Head of caudate nucleus (tissue), 42 donors: ENCODE measurements around the gene PHF10.
A peak's percentile ranks its signal among the peaks of the same experiment; 100 is the strongest.
"Not testable (repeated sequence)": the region's sequence is repeated elsewhere in the genome, so short reads cannot be mapped to it uniquely, and the experiment has no call there.

Experiments used
- DNase-seq, 42 donors: peaks; one replicate each; pipeline versions ENCODE4 v3.0.0 to v3.0.0-alpha.2; 2020 to 2021; ENCODE audit warnings: mixed read lengths in 7 of 42
- intact Hi-C: fragments of 100-400 bp; cut with DNase I; formaldehyde crosslinking; loops from one replicate; pipeline ENCODE4 v1.15.0; 2022

PHF10 gene

DNA sequence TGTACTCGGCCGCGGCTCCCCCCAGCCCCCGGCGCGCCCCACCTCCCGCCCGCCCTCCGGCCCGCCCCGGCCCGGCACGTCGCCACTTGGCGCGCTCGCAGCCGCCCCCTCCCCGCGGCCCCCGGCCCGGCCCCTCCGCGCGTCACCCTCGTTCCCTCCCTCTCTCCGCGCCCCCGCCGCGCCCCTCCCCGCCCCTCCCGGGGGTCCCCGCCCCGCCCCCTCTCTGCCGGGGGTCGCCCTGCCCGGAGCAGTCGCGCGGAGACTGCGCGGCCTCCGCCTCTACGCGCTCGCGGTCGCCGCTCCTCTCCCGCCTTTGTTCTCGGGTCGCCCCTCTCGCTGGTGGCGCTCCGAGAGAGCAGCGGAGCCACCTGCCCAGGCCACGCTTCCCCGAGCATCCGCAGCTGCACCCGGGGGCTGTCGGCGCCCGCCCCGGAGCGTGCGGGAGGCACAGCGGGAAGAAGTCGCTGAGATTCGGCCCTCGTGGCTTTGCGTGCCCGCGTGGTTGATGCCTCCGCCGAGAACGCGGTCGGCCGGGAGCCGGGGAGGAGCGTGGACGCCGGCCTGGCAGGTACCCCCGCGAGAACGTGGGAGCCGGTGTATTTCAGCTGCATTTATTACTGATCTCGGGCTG is at the start of gene PHF10:
TSS of gene PHF10 (minus strand) at position 7 of the 631 bp plus-strand sequence. CDS start 569 bp downstream, outside the sequence.
- intact Hi-C loops = no loop called here
- peak in 41 of 42 donors; percentile 32 to 80 (median 65) for DNase-seq

DNA sequence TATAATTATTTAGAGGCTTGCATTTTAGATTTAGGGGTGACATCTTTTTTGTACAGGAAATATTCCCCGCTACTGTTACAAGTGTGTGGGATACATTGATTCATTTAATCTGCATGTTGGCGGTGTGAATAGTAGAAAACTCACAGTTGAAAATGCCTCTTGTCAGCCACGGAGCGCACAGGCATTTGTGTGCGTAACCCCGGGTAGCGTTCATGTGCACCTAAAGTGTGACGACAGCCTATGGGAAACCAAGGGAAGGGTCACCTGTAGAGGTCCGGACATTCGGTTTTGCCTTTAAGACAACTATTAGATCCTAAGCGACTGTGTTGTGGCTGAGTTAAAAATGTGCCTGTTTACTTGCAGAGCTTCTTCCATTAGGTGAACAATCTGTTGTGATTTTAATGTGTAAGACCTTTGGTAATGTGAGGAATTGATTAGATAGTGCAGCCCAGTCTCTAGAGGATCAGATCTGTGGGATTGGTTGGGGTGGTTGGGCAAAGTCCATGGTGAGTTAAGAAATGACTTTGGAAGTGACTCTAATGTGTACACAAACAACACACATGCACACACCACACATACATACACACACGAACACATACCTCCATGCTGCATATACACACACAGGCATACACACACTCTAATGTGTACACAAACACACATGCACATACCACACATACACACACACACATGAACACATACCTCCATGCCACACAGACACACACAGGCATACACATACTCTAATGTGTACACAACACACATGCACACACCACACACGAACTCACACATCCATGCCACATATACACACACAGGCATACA is 42.8 kb upstream of the PHF10 start:
- intact Hi-C loops = no loop called here
- no peak for DNase-seq

DNA sequence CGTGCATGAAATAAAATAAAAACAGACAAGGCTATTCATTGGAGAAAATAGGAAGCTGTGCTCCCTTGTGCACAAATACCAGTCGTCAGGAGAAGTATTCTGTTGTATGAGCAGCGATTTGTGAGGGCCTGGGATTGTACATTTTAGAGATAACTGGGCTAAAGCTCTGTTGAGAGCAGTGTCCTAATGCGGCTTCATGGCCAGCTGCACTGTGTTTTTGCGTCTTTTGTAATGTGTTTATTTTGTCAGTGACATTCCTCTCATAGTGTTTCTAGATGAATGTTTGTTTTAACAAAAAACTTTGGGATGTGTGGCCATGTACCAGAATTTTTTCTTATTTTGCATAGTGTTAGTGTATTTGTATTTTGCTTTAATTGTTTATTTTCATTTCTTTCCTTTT is 41.9 kb upstream of the PHF10 start:
- no peak for DNase-seq
- intact Hi-C loops = no loop called here

DNA sequence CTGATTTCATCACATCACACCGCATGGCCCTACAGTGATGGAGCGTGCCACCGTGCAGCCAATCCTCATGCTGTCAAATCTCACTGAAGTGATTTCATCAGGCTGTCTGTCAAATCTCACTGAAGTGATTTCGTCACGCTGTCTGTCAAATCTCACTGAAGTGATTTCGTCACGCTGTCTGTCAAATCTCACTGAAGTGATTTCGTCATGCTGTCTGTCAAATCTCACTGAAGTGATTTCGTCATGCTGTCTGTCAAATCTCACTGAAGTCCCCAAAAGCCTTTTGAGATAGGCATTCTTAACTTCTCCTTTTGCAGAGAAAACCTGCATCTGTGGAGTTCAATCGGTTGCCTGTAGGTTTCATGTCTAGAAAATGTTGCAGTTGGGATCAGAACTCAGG is 41.5 kb upstream of the PHF10 start:
- DNase-seq, intact Hi-C loops: not testable (repeated sequence)

DNA sequence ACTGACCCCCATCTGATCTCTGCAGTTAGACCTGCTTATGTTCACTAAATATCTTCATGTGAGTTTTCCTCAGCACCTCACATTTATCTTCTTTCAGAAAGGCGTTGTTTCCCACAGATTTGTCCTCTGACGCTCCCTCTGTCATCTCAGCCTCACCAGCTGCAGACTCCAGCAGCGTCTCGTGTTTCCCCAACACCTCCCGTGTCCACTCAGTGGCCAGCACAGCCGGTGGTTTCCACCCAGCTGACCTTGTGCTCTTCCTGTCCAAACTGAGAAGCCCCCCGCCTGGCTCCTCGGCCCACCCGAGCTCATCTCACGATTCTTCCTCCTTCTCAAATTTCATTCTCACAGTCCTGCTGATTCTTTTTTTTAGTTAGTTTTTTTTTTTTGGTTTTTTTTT is 39.6 kb upstream of the PHF10 start:
- intact Hi-C loops = no loop called here
- DNase-seq = no peak

DNA sequence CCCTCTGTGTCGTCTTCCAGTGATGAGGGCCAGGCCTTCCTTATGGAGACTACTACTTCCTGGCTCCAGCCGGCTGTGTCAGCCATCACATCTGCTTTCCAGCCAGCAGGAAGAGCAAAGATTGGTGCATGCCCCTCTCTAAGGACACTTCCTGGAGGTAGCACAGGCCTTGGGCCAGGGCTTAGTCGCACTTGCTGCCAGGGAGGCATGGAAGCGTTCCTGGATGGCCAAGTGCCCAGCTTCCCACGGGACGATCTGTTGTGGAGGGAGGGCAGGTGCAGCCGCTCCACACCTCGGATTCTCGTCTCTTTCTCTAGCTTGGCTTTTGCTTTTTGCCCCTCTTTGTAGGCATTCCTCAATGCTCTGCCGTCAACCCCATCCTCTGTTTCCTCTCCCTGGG is 39.0 kb upstream of the PHF10 start:
- intact Hi-C loops = no loop called here
- no peak for DNase-seq

DNA sequence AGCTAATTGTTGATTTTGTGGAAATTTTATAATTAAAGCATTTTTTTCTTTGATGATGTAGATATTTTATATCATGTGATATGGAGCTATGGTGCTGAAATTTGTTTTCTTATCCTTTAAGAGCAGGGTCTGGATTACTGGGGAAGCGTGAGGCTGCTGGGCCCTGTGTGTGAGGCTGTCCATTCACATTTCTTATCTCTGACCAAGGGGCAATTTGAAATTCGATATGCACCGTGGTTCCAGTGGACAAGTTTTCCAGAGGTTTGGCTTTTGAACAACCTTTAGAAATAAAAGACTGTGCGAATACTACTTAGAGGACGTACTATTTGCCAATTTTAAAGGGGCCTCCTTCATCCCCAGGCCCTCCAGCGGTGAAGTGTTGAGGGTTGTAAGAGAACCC is 30.9 kb upstream of the PHF10 start:
- no peak for DNase-seq
- intact Hi-C loops = no loop called here

DNA sequence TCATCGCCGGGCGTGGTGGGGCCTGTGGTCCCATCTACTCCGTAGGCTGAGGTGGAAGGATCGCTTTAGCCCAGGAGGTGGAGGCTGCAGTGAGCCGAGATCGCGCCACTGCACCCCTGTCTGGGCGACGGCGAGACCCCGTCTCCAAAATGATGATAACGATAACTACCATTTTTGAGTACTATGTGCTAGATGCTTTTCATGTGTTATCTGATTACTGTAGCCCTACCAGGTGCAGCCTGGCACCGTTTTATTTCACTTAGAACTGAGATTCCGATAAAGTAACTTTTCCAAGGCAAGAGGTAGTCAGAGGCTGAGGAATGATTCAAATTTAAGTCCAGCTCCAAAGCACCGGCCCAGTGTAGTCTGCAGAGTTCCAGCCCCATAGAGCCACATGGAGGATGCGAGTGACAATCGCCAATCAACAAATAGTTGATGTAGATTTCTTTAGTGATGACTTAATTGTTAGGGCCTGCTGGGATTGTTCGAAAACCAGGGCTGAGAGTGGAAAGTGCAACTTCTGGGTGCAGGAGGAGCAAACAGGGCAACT is 27.8 kb upstream of the PHF10 start:
- intact Hi-C loops = loop anchor here (2.0 kb wide), 1 partner anchor 29 kb away; no protein-coding TSS in a partner anchor
- peak in 8 of 42 donors; percentile 3 to 46 (median 20) for DNase-seq

DNA sequence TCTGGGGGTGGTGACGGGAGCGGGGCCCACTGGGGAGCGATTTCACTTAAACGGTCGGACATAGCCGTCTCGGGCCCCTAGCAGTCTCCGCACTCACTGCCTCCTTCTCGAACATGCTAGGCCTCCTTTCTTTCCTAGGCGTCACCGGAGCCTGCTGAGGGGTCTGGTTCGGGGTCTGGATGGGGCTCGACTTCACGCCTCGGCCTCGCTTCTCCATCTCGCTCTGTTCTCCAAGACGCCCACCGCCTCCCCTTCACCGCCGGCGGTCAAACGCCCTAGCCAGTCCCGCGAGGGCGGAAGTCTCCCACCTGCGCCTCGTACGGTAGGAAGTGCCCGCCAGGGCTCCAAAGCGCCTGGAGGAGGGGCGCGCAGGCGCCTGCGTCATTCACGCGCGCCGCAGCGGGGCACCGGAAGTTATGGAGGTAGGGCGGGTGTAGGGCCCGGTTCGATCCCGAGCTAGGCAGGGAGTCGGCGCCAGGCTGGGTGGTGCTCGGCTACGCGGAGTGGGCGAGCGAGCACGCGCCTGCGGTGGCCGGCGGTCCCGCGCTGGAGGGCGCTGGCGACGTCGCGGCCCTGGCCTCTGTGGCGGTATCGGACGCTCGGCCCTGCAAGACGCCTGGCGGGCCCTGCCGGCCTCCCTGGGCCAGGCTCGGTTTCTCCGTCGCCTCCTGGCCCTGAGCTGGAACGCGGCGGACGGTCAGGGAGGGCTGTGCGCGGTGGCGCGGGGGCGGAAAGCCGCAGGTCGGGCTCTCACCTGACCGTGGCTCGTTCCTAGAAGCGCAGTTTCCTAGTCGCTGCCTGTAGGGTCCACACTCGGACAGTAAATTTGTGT is 27.2 kb upstream of the PHF10 start, which contains the start of the genes DYNLT2 and ERMARD:
TSS of gene DYNLT2 (minus strand) at position 331 of the 832 bp plus-strand sequence. CDS start at position 217, 114 bp downstream.
TSS of gene ERMARD (plus strand) at position 381 of the 832 bp plus-strand sequence. CDS start at position 417, 36 bp downstream.
- intact Hi-C loops = loop anchor here (1.0 to 2.0 kb wide), 2 partner anchors 29 to 802 kb away; partner anchors contain the start of gene PSMB1
- DNase-seq = peak; percentile 83 to 97 (median 94)

DNA sequence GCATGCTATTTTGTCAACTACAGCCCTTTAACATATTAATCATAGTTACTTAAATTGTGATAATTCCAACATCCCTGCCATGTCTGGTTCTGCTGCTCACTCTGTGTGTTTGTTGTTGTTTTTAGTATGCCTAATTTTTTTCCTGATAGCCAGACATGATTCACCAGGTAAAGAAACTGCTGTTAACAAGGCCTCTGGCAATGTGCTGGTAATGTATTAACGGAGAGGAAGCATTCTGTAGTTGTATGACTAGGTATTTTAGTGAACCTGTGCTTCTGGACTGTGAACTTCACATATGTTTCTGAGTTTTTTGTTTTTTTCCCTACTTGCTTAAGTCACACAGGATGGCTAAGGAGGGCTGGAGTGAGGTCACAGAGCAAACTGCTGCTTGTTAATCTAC is 22.3 kb upstream of the PHF10 start:
- no peak for DNase-seq
- intact Hi-C loops = no loop called here

DNA sequence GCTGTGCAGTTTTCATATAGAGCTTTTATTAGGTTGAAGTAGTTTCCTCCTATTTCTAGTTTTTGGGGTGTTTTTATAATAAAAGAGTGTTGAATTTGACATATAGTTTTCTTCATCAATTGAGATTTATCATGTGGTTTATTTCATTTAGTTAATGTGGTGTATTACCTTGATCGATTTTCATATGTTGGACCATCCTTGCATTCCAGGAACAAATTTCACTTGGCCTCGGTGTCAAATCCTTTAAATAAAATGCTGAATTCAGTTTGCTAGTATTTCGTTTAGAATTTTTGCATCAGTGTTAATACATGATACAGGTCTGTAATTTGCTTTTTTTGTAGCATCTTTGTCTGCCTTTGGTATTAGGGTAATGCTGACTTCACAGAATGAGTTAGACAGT is 21.1 kb upstream of the PHF10 start:
- intact Hi-C loops = no loop called here
- no peak for DNase-seq

DNA sequence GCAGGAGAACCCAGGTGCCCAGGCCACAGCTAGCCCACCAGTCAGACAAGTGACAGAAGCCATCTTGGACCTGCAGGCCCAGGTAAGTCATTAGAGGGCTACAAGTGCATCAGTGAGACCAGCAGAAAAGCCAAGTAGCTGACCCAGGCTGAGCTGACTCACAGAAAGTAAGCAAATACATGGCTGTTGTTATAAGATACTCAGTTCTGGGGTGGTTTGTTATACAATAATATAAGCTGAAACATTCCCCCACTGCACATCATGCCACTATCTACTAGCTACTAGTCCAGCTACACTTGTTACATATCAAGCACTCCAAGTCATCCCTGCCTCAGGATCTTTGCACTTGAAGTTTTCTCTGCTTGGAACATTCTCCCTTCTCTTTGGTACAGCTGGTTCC is 17.0 kb upstream of the PHF10 start:
- intact Hi-C loops = no loop called here
- no peak for DNase-seq

DNA sequence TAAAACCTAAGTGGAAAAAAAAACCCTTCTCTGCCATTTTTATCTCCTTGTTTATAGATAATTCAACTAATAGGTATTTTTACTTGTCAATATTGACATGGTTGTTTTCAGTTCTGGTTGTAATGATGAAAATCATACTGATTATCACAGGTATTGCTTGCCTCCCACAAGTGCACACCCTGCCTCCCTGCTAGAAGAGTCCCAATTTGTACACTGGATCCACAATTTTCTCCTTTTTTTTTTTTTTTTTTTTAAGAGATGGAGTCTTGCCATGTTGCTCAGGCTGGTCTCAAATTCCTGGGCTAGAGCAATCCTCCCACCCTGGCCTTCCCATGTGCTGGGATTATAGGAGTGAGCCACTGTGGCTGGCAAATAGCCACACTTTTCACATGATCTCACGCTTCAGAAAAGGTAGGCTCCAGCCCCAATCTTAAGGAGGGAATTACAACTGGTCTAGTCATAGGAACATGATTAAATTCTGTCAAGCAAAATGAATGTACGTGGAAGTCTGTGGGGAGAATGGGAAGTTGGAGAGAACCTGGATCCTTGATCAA is 14.8 kb upstream of the PHF10 start:
- intact Hi-C loops = no loop called here
- DNase-seq = no peak

DNA sequence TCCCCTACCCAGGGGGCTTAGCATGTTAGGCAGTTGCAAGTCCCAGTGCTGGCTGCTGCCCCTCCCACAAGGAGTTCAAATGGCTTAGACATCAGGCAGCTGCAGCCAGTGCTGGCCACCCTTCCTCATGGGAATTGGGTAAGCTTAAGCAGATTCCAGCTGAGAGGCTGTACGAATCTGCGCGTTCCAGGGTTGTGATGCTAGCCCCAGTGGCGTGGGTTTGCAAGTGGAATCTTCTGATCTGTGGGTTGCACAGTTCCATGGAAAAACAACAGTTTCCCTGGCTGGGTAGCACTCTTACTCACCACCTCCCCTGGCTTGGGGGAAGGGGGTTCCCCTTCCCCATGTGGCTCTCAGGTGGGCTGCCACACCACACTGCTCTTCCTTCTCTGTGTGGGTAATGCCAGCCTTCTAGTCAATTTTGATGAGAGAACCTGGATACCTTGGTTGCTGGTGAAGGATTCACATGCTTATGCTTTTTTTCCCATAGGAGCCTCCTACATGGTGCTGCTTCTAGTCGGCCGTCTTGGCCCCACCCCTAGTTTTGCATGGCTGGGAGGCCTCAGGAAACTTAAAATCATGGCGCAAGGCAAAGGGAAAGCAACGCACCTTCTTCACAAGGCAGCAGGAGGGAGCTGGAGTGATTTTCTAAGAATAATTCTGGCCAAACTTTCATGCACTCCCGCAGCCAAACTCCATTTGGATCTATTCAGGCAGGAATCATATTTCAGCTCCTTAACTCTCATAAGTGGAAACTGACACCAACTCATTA is 14.1 kb upstream of the PHF10 start:
- DNase-seq = no peak
- intact Hi-C loops = no loop called here

DNA sequence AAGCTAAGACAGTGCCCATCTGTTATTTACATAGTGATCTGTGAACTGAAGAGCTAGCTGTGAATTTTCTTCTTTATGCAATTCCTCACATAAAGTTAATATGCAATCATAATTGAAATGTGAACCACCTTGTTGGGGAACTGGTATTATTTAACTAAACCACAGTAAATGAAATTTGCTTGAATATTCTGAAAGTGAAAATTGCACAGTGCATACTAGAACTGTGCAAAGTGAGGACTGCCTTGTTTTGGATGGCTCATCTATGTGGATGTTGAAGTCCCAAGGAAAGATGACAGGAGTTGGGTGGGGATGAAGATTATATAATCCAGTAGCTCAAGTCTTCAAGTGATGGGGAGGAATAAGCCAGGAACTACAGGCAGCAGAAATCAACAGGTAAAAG is 5.7 kb upstream of the PHF10 start:
- intact Hi-C loops = no loop called here
- no peak for DNase-seq

DNA sequence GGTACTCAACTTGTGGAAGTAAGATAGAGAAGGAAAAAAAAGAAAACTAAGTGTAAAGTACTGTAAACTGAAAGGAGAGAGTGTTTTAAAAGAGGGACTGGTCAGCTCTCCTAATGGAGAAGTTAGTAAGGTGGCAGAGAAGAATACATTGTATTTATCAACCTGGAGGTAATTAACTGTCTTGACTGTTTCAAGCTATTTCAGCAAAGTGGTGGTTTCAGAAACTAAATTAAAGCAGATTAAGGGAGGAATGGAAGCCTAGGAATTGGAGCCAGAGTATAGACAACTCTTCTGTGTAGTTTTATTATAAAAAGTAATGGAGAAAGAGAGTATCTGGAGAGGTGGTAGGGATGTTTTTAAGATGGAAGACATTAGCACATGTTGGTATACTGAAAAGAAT is 2.7 kb upstream of the PHF10 start:
- no peak for DNase-seq
- intact Hi-C loops = no loop called here

DNA sequence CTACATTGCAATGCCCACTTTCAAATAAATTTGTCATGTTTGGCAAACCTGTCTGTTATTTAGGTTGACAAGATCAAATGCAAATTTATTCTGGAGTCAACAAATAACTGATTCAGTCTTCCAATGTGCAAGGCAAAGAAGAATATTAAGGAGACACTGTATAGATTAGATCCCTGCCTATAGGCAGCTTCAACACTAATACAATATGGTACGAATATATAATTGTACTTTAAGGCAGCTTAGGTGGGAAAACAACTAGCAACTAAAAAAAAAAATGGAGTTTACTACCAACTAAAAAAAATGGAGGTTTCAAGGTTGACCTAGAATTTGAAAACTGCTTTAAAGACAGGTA is 1.7 kb upstream of the PHF10 start:
- intact Hi-C loops = no loop called here
- no peak for DNase-seq
